ENCODE results near the gene SCAMP1. TPM values are rescaled to one million over a fixed set of nuclear protein-coding genes. Genes with fewer than 3 reads are reported as not detected.

The SCAMP1 gene
- polyA plus RNA-seq, 4 donors: 3.5 to 24.5 (median 7.7) TPM

DNA sequence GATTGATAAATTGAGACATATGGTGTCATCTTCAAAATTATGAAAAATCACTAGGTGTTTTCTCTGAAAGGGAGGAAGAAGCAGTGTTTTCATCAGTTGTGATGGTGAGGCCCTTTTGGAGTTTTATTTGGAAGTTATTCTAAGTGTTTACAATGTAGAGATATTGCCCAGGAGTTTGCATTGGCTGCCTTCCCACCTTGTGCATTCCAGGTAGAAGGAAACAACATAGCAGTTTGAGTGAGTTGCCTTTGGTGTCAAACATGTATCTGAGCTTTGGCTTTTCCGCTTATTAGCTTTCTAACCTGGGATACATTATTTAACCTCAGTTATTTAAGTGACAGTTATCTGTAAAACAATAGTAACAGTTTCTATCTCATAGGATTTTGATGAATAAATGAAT lies 122.5 kb downstream of the SCAMP1 start:
- DNase-seq (no peak), FAIRE-seq (no peak)
- Histone ChIP-seq H3K4me3 (ENCODE audit: low read depth in 1 of 3, low read length in 3 of 3) (no peak overlapping the region), H3K27me3 (ENCODE audit: control insufficient read depth in 3 of 3, insufficient read depth in 3 of 3, low read length in 3 of 3) (no peaks in the 10 kb centered on the region), H3K4me1 (ENCODE audit: control insufficient read depth in 3 of 3, insufficient read depth in 2 of 3, low read depth in 1 of 3, low read length in 2 of 3) (peaks cover 0 to 3% (median 0%) of the 10 kb centered on the region in 3 donors), H3K9me3 (ENCODE audit: control insufficient read depth in 2 of 2, insufficient read depth in 1 of 2, low read depth in 1 of 2, low read length in 1 of 2) (no peaks in the 10 kb centered on the region), H3K27ac (ENCODE audit: low read depth in 1 of 3, low read length in 2 of 3) (no peak overlapping the region), H3K36me3 (ENCODE audit: control insufficient read depth in 3 of 3, insufficient read depth in 2 of 3, low read depth in 1 of 3, low read length in 3 of 3) (peaks cover 3 to 4% (median 3%) of the 10 kb centered on the region in 3 donors)
- WGBS, 3 donors: 90 to 96% (median 96%) methylated on average over 1 of the region's 1 CpG

GRCh38 chr5:78483809-78484521 lies 123.5 kb downstream of the SCAMP1 start:
- no peaks in the 10 kb centered on the region for H3K9me3 ChIP-seq (ENCODE audit: control insufficient read depth in 2 of 2, insufficient read depth in 1 of 2, low read depth in 1 of 2, low read length in 1 of 2)
- H3K36me3 ChIP-seq (ENCODE audit: control insufficient read depth in 3 of 3, insufficient read depth in 2 of 3, low read depth in 1 of 3, low read length in 3 of 3): peaks cover 6 to 10% (median 7%) of the 10 kb centered on the region in 3 donors
- peaks cover 0 to 3% (median 0%) of the 10 kb centered on the region in 3 donors for H3K4me1 ChIP-seq (ENCODE audit: control insufficient read depth in 3 of 3, insufficient read depth in 2 of 3, low read depth in 1 of 3, low read length in 2 of 3)
- FAIRE-seq: no peak
- H3K4me3 ChIP-seq (ENCODE audit: low read depth in 1 of 3, low read length in 3 of 3): no peak overlapping the region
- no peak overlapping the region for H3K27ac ChIP-seq (ENCODE audit: low read depth in 1 of 3, low read length in 2 of 3)
- WGBS, 3 donors: 83 to 93% (median 90%) methylated on average over 3 of the region's 3 CpGs
- DNase-seq: no peak
- no peaks in the 10 kb centered on the region for H3K27me3 ChIP-seq (ENCODE audit: control insufficient read depth in 3 of 3, insufficient read depth in 3 of 3, low read length in 3 of 3)

DNA sequence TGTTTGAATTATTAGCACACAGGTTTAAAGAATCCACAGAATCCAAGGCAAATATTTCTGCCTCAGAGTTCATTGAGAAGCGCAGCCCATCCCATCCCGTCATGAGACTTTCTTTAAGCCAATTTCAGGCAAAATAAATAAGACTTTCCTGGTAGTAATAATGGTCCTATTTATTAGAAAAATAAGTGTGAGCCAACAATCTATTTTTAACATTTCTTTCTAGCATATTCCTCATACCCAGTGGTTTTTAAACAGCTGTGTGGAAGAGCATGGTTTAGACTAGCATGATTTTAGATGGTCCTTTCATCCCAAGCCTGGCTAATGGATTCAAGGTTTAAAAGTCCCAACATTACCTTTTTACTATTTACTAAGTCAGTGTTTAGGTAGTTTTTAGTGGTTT lies 125.8 kb downstream of the SCAMP1 start:
- FAIRE-seq (no peak), DNase-seq (no peak)
- no peak overlapping the region for H3K4me3 ChIP-seq (ENCODE audit: low read depth in 1 of 3, low read length in 3 of 3)
- 79 to 97% (median 95%) methylated on average over 2 of the region's 2 CpGs for WGBS, 3 donors
- H3K36me3 ChIP-seq (ENCODE audit: control insufficient read depth in 3 of 3, insufficient read depth in 2 of 3, low read depth in 1 of 3, low read length in 3 of 3): peaks cover 5 to 16% (median 6%) of the 10 kb centered on the region in 3 donors
- no peak overlapping the region for H3K27ac ChIP-seq (ENCODE audit: low read depth in 1 of 3, low read length in 2 of 3)
- H3K27me3 ChIP-seq (ENCODE audit: control insufficient read depth in 3 of 3, insufficient read depth in 3 of 3, low read length in 3 of 3): no peaks in the 10 kb centered on the region
- H3K9me3 ChIP-seq (ENCODE audit: control insufficient read depth in 2 of 2, insufficient read depth in 1 of 2, low read depth in 1 of 2, low read length in 1 of 2): no peaks in the 10 kb centered on the region
- H3K4me1 ChIP-seq (ENCODE audit: control insufficient read depth in 3 of 3, insufficient read depth in 2 of 3, low read depth in 1 of 3, low read length in 2 of 3): peaks cover 0 to 3% (median 0%) of the 10 kb centered on the region in 3 donors

- Histone ChIP-seq H3K4me3 (ENCODE audit: low read depth in 1 of 3, low read length in 3 of 3) (no peak overlapping the region), H3K27ac (ENCODE audit: low read depth in 1 of 3, low read length in 2 of 3) (no peak overlapping the region), H3K27me3 (ENCODE audit: control insufficient read depth in 3 of 3, insufficient read depth in 3 of 3, low read length in 3 of 3) (no peaks in the 10 kb centered on the region), H3K36me3 (ENCODE audit: control insufficient read depth in 3 of 3, insufficient read depth in 2 of 3, low read depth in 1 of 3, low read length in 3 of 3) (peaks cover 3 to 26% (median 5%) of the 10 kb centered on the region in 3 donors), H3K4me1 (ENCODE audit: control insufficient read depth in 3 of 3, insufficient read depth in 2 of 3, low read depth in 1 of 3, low read length in 2 of 3) (peaks cover 0 to 3% (median 0%) of the 10 kb centered on the region in 3 donors), H3K9me3 (ENCODE audit: control insufficient read depth in 2 of 2, insufficient read depth in 1 of 2, low read depth in 1 of 2, low read length in 1 of 2) (no peaks in the 10 kb centered on the region)
- FAIRE-seq: no peak
- WGBS, 3 donors: 81% methylated on average over 4 of the region's 4 CpGs
- no peak for DNase-seq
These were observed 127.4 kb downstream of the SCAMP1 start for GRCh38 chr5:78487846-78488245.

DNA sequence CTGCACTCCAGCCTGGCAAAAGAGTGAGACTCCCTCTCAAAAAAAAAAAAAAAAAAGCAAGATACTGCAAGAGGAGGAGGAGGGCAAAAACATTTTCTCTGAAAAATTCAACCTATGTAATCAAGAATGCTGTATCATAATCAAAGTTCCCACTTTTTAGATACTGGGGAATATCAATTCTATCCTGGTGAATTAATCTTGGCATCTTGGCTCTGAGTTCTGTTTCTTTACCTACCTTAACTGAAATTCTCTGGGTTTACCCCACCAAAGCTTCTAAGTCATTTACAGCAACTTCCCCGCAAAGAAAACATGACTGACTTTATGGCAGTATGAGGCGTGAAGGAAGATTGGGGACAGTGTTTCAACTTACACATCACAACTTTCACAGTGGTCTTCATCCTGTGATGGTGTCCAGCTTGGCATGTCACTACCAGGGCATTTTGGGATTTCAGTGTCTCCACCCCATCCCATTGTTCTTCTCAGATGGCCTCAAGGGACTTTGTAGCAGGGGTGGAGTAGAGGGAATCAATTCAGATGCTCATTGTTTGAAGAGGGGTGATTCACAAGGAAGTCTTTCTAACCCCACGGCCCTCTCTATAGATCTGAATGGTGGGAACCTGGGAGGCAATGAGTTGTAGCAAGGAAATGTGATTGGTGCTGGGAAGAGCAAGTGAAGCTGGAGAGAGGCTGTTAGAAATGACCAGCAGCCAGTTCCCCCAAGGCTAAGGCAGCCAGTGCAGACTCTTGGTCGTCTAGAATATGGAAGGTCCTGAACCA lies 130.5 kb downstream of the SCAMP1 start:
- H3K36me3 ChIP-seq (ENCODE audit: control insufficient read depth in 3 of 3, insufficient read depth in 2 of 3, low read depth in 1 of 3, low read length in 3 of 3): peaks cover 3 to 40% (median 3%) of the 10 kb centered on the region in 3 donors
- WGBS, 3 donors: 77 to 89% (median 84%) methylated on average over 4 of the region's 4 CpGs
- no peak for DNase-seq
- H3K4me3 ChIP-seq (ENCODE audit: low read depth in 1 of 3, low read length in 3 of 3): no peak overlapping the region
- H3K9me3 ChIP-seq (ENCODE audit: control insufficient read depth in 2 of 2, insufficient read depth in 1 of 2, low read depth in 1 of 2, low read length in 1 of 2): no peaks in the 10 kb centered on the region
- H3K27ac ChIP-seq (ENCODE audit: low read depth in 1 of 3, low read length in 2 of 3): no peak overlapping the region
- no peak for FAIRE-seq
- H3K27me3 ChIP-seq (ENCODE audit: control insufficient read depth in 3 of 3, insufficient read depth in 3 of 3, low read length in 3 of 3): no peaks in the 10 kb centered on the region
- peaks cover 0 to 5% (median 4%) of the 10 kb centered on the region in 3 donors for H3K4me1 ChIP-seq (ENCODE audit: control insufficient read depth in 3 of 3, insufficient read depth in 2 of 3, low read depth in 1 of 3, low read length in 2 of 3)

- H3K27me3 ChIP-seq (ENCODE audit: control insufficient read depth in 3 of 3, insufficient read depth in 3 of 3, low read length in 3 of 3): no peaks in the 10 kb centered on the region
- no peaks in the 10 kb centered on the region for H3K9me3 ChIP-seq (ENCODE audit: control insufficient read depth in 2 of 2, insufficient read depth in 1 of 2, low read depth in 1 of 2, low read length in 1 of 2)
- H3K4me1 ChIP-seq (ENCODE audit: control insufficient read depth in 3 of 3, insufficient read depth in 2 of 3, low read depth in 1 of 3, low read length in 2 of 3): peaks cover 0 to 17% (median 12%) of the 10 kb centered on the region in 3 donors
- FAIRE-seq (no peak), DNase-seq (no peak)
- WGBS, 3 donors: 83 to 90% (median 90%) methylated on average over 2 of the region's 2 CpGs
- H3K36me3 ChIP-seq (ENCODE audit: control insufficient read depth in 3 of 3, insufficient read depth in 2 of 3, low read depth in 1 of 3, low read length in 3 of 3): peaks cover 3 to 40% (median 3%) of the 10 kb centered on the region in 3 donors
- no peak overlapping the region for H3K27ac ChIP-seq (ENCODE audit: low read depth in 1 of 3, low read length in 2 of 3)
- no peak overlapping the region for H3K4me3 ChIP-seq (ENCODE audit: low read depth in 1 of 3, low read length in 3 of 3)
These were observed 131.8 kb downstream of the SCAMP1 start for GRCh38 chr5:78492224-78492623.

DNA sequence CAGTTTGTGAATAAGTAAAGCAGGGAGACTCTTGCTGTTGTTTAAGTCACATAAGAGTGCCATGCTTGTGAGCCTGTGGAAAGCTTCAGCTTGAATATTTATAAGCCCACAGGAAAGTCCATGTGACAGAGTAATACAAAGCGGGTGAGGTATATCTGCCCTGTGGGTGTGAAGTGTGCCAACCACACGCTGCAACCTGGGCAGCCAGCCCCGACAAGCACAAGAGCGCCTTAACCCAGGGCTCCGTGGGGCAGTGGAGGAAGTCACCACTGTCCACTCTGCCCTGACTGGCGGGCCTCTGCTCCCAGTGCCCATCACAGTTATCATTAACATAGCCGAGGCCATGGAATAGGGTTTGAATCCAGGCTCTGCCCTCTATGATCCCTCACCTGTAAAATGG lies 132.2 kb downstream of the SCAMP1 start:
- Histone ChIP-seq H3K27ac (ENCODE audit: low read depth in 1 of 3, low read length in 2 of 3) (no peak overlapping the region), H3K9me3 (ENCODE audit: control insufficient read depth in 2 of 2, insufficient read depth in 1 of 2, low read depth in 1 of 2, low read length in 1 of 2) (no peaks in the 10 kb centered on the region), H3K4me3 (ENCODE audit: low read depth in 1 of 3, low read length in 3 of 3) (no peak overlapping the region), H3K36me3 (ENCODE audit: control insufficient read depth in 3 of 3, insufficient read depth in 2 of 3, low read depth in 1 of 3, low read length in 3 of 3) (peaks cover 3 to 41% (median 3%) of the 10 kb centered on the region in 3 donors), H3K27me3 (ENCODE audit: control insufficient read depth in 3 of 3, insufficient read depth in 3 of 3, low read length in 3 of 3) (no peaks in the 10 kb centered on the region), H3K4me1 (ENCODE audit: control insufficient read depth in 3 of 3, insufficient read depth in 2 of 3, low read depth in 1 of 3, low read length in 2 of 3) (peaks cover 0 to 17% (median 12%) of the 10 kb centered on the region in 3 donors)
- no peak for FAIRE-seq
- 89 to 93% (median 90%) methylated on average over 7 of the region's 7 CpGs for WGBS, 3 donors
- DNase-seq: no peak

DNA sequence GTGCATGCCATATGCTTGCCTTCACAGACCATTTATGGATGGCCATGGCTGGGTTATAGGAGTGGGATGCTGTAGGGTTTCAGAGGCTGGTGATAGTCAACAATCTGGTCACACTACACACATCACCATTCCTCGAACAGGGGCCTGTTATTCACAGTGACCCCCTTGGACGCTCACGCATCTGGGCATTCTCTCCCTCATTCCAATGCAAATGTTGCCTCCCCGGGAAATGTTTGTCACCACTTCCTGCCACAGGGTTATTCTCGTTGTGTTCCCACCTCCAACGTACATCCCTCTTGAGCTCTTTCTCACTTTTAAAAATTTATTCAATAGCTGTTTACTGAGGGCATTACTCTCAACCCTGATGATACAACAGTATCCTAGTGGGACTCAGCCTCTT lies 135.4 kb downstream of the SCAMP1 start:
- Histone ChIP-seq H3K4me3 (ENCODE audit: low read depth in 1 of 3, low read length in 3 of 3) (no peak overlapping the region), H3K27ac (ENCODE audit: low read depth in 1 of 3, low read length in 2 of 3) (no peak overlapping the region), H3K9me3 (ENCODE audit: control insufficient read depth in 2 of 2, insufficient read depth in 1 of 2, low read depth in 1 of 2, low read length in 1 of 2) (no peaks in the 10 kb centered on the region), H3K27me3 (ENCODE audit: control insufficient read depth in 3 of 3, insufficient read depth in 3 of 3, low read length in 3 of 3) (no peaks in the 10 kb centered on the region), H3K4me1 (ENCODE audit: control insufficient read depth in 3 of 3, insufficient read depth in 2 of 3, low read depth in 1 of 3, low read length in 2 of 3) (peaks cover 9 to 17% (median 12%) of the 10 kb centered on the region in 3 donors), H3K36me3 (ENCODE audit: control insufficient read depth in 3 of 3, insufficient read depth in 2 of 3, low read depth in 1 of 3, low read length in 3 of 3) (peaks cover 0 to 31% (median 0%) of the 10 kb centered on the region in 3 donors)
- no peak for FAIRE-seq
- 60 to 62% (median 61%) methylated on average over 6 of the region's 6 CpGs for WGBS, 3 donors
- DNase-seq: no peak

Data from small intestine (tissue), 7 donors.